ENCODE measurements around the gene PRKAR2B. TPM values are rescaled to one million over a fixed set of nuclear protein-coding genes. Genes with fewer than 3 reads are reported as not detected.
"Not testable (repeated sequence)": the region's sequence is repeated elsewhere in the genome, so short reads cannot be mapped to it uniquely, and the experiment has no call there.

PRKAR2B gene
- total RNA-seq, 1 experiment from 2014 or later = 22.9 TPM

- Histone ChIP-seq H3K27me3 (ENCODE audit: control insufficient read depth, insufficient read depth, low read length) (no peaks in the 10 kb centered on the region), H3K36me3 (replicated peaks; ENCODE audit: control insufficient read depth, insufficient read depth, low read length) (no peaks in the 10 kb centered on the region), H3K4me3 (ENCODE audit: insufficient read depth, low read depth, low read length) (no peak overlapping the region)
- no peak for DNase-seq
Observed at GRCh38 chr7:107123392-107123791, 78.9 kb downstream of the PRKAR2B start.

GRCh38 chr7:107125475-107125874, 81.0 kb downstream of the PRKAR2B start:
- Histone ChIP-seq H3K36me3 (replicated peaks; ENCODE audit: control insufficient read depth, insufficient read depth, low read length) (no peaks in the 10 kb centered on the region), H3K27me3 (ENCODE audit: control insufficient read depth, insufficient read depth, low read length) (no peaks in the 10 kb centered on the region), H3K4me3 (ENCODE audit: insufficient read depth, low read depth, low read length) (no peak overlapping the region)
- DNase-seq = no peak

- Histone ChIP-seq H3K27me3 (ENCODE audit: control insufficient read depth, insufficient read depth, low read length) (no peaks in the 10 kb centered on the region), H3K36me3 (replicated peaks; ENCODE audit: control insufficient read depth, insufficient read depth, low read length) (no peaks in the 10 kb centered on the region), H3K4me3 (ENCODE audit: insufficient read depth, low read depth, low read length) (no peak overlapping the region)
- no peak for DNase-seq
Observed at GRCh38 chr7:107128217-107128616, 83.7 kb downstream of the PRKAR2B start.

GRCh38 chr7:107128748-107129147, 84.2 kb downstream of the PRKAR2B start:
- Histone ChIP-seq H3K36me3 (replicated peaks; ENCODE audit: control insufficient read depth, insufficient read depth, low read length) (no peaks in the 10 kb centered on the region), H3K4me3 (ENCODE audit: insufficient read depth, low read depth, low read length) (no peak overlapping the region), H3K27me3 (ENCODE audit: control insufficient read depth, insufficient read depth, low read length) (no peaks in the 10 kb centered on the region)
- no peak for DNase-seq

GRCh38 chr7:107130487-107131220, 86.1 kb downstream of the PRKAR2B start:
- H3K4me3 ChIP-seq (ENCODE audit: insufficient read depth, low read depth, low read length) = no peak overlapping the region
- H3K36me3 ChIP-seq (replicated peaks; ENCODE audit: control insufficient read depth, insufficient read depth, low read length) = no peaks in the 10 kb centered on the region
- no peaks in the 10 kb centered on the region for H3K27me3 ChIP-seq (ENCODE audit: control insufficient read depth, insufficient read depth, low read length)
- peak; percentile 19 for DNase-seq

- H3K27me3 ChIP-seq (ENCODE audit: control insufficient read depth, insufficient read depth, low read length) = no peaks in the 10 kb centered on the region
- no peak overlapping the region for H3K4me3 ChIP-seq (ENCODE audit: insufficient read depth, low read depth, low read length)
- H3K36me3 ChIP-seq (replicated peaks; ENCODE audit: control insufficient read depth, insufficient read depth, low read length) = no peaks in the 10 kb centered on the region
- no peak for DNase-seq
Observed at GRCh38 chr7:107133396-107133795, 88.9 kb downstream of the PRKAR2B start.

GRCh38 chr7:107138696-107139420, 94.4 kb downstream of the PRKAR2B start:
- no peak for DNase-seq
- no peak overlapping the region for H3K4me3 ChIP-seq (ENCODE audit: insufficient read depth, low read depth, low read length)
- no peaks in the 10 kb centered on the region for H3K36me3 ChIP-seq (replicated peaks; ENCODE audit: control insufficient read depth, insufficient read depth, low read length)
- H3K27me3 ChIP-seq (ENCODE audit: control insufficient read depth, insufficient read depth, low read length) = no peaks in the 10 kb centered on the region

GRCh38 chr7:107143875-107144274, 99.4 kb downstream of the PRKAR2B start:
- not testable (repeated sequence) for H3K36me3 ChIP-seq (replicated peaks; ENCODE audit: control insufficient read depth, insufficient read depth, low read length); DNase-seq; H3K4me3 ChIP-seq (ENCODE audit: insufficient read depth, low read depth, low read length); H3K27me3 ChIP-seq (ENCODE audit: control insufficient read depth, insufficient read depth, low read length)

GRCh38 chr7:107145067-107145838, 100.7 kb downstream of the PRKAR2B start:
- Histone ChIP-seq H3K36me3 (replicated peaks; ENCODE audit: control insufficient read depth, insufficient read depth, low read length) (no peaks in the 10 kb centered on the region), H3K4me3 (ENCODE audit: insufficient read depth, low read depth, low read length) (no peak overlapping the region), H3K27me3 (ENCODE audit: control insufficient read depth, insufficient read depth, low read length) (no peaks in the 10 kb centered on the region)
- DNase-seq = no peak

- peak; percentile 19 for DNase-seq
- no peak overlapping the region for H3K4me3 ChIP-seq (ENCODE audit: insufficient read depth, low read depth, low read length)
- H3K27me3 ChIP-seq (ENCODE audit: control insufficient read depth, insufficient read depth, low read length) = no peaks in the 10 kb centered on the region
- peaks cover 2% of the 10 kb centered on the region for H3K36me3 ChIP-seq (replicated peaks; ENCODE audit: control insufficient read depth, insufficient read depth, low read length)
Observed at GRCh38 chr7:107147464-107148393, 103.2 kb downstream of the PRKAR2B start.

- no peak for DNase-seq
- no peaks in the 10 kb centered on the region for H3K27me3 ChIP-seq (ENCODE audit: control insufficient read depth, insufficient read depth, low read length)
- H3K4me3 ChIP-seq (ENCODE audit: insufficient read depth, low read depth, low read length) = no peak overlapping the region
- H3K36me3 ChIP-seq (replicated peaks; ENCODE audit: control insufficient read depth, insufficient read depth, low read length) = peaks cover 2% of the 10 kb centered on the region
Observed at GRCh38 chr7:107148721-107149120, 104.2 kb downstream of the PRKAR2B start.

- Histone ChIP-seq H3K4me3 (ENCODE audit: insufficient read depth, low read depth, low read length) (no peak overlapping the region), H3K36me3 (replicated peaks; ENCODE audit: control insufficient read depth, insufficient read depth, low read length) (peaks cover 2% of the 10 kb centered on the region), H3K27me3 (ENCODE audit: control insufficient read depth, insufficient read depth, low read length) (no peaks in the 10 kb centered on the region)
- DNase-seq = no peak
Observed at GRCh38 chr7:107149863-107150262, 105.4 kb downstream of the PRKAR2B start.

- no peaks in the 10 kb centered on the region for H3K27me3 ChIP-seq (ENCODE audit: control insufficient read depth, insufficient read depth, low read length)
- no peak for DNase-seq
- H3K36me3 ChIP-seq (replicated peaks; ENCODE audit: control insufficient read depth, insufficient read depth, low read length) = peaks cover 2% of the 10 kb centered on the region
- H3K4me3 ChIP-seq (ENCODE audit: insufficient read depth, low read depth, low read length) = no peak overlapping the region
Observed at GRCh38 chr7:107150375-107151073, 106.0 kb downstream of the PRKAR2B start.
